HL-60 (cell line): ENCODE data around the gene ESPNL.
A peak's percentile ranks its signal among the peaks of the same experiment; 100 is the strongest.

Source experiments
- DNase-seq, 2 experiments: peaks; one replicate each; pipeline ENCODE4 v3.0.0-alpha.2; 2010 to 2020; ENCODE audit warnings: low read depth in 1 of 2, low spot score in 1 of 2
- H3K27ac ChIP-seq: fragments of 250-450 bp; sonication (Bioruptor Pico); replicated peaks from 2 replicates; pipeline ENCODE4 v1.5.1; 2020; ENCODE audit warnings: mild to moderate bottlenecking, moderate library complexity
- H3K27me3 ChIP-seq: fragments of 250-450 bp; sonication (Bioruptor Pico); 2 replicates; pipeline ENCODE4 v1.5.1; 2021; ENCODE audit warnings: mild to moderate bottlenecking, moderate library complexity; ENCODE audit not compliant: insufficient read depth, poor library complexity, severe bottlenecking
- H3K4me3 ChIP-seq: replicated peaks from 2 replicates; pipeline ENCODE4 v1.5.1; 2011; ENCODE audit warnings: mild to moderate bottlenecking, control low read depth, low read length; ENCODE audit not compliant: insufficient read depth
- CTCF ChIP-seq: IDR thresholded peaks from one replicate; pipeline ENCODE4 v1.5.1; 2011; ENCODE audit warnings: low read length, control low read depth, inconsistent platforms; ENCODE audit not compliant: insufficient read depth
- GABPA ChIP-seq: IDR thresholded peaks from 2 replicates; pipeline ENCODE4 v1.6.1; 2012; ENCODE audit warnings: low read depth
- POLR2AphosphoS5 ChIP-seq: IDR thresholded peaks from 2 replicates; pipeline ENCODE4 v1.6.1; 2012; ENCODE audit warnings: low read depth
- REST ChIP-seq: IDR thresholded peaks from 2 replicates; pipeline ENCODE4 v1.6.1; 2012; ENCODE audit warnings: low read depth; ENCODE audit not compliant: insufficient replicate concordance
- SPI1 ChIP-seq: IDR thresholded peaks from 2 replicates; pipeline ENCODE4 v1.6.1; 2012; ENCODE audit warnings: low read depth, mild to moderate bottlenecking, borderline replicate concordance

ESPNL gene

GRCh38 chr2:238138331-238139195 lies 38.4 kb downstream of the ESPNL start, which contains the start of gene KLHL30:
TSS of gene KLHL30 (plus strand) at chr2:238138668. CDS start at chr2:238140755, 2,087 bp downstream.
- Histone ChIP-seq H3K27ac (no peak within 1 kb of the TSS; the same call in 1 of the 2 replicates), H3K27me3 (no peaks in the 10 kb centered on the region), H3K4me3 (no peak within 1 kb of the TSS)
- TF ChIP-seq REST (no peak), CTCF (no peak), GABPA (no peak), POLR2AphosphoS5 (no peak), SPI1 (no peak)
- DNase-seq: no peak

- TF ChIP-seq REST: no peak
- TF ChIP-seq CTCF: peak; percentile 35
- DNase-seq: no peak
- no peak overlapping the region for H3K27ac ChIP-seq
- H3K4me3 ChIP-seq: no peak overlapping the region
- H3K27me3 ChIP-seq: no peaks in the 10 kb centered on the region
These were observed 39.3 kb downstream of the ESPNL start for GRCh38 chr2:238139196-238140039.

- no peak for DNase-seq
These were observed 39.9 kb downstream of the ESPNL start for GRCh38 chr2:238140040-238140439.

More at GRCh38 chr2:238140040-238140439, 39.9 kb downstream of the ESPNL start:
- H3K27ac ChIP-seq: no peak overlapping the region
- H3K27me3 ChIP-seq: no peaks in the 10 kb centered on the region
- no peak for TF ChIP-seq CTCF
- no peak for TF ChIP-seq SPI1
- TF ChIP-seq POLR2AphosphoS5: no peak
- TF ChIP-seq GABPA: no peak
- TF ChIP-seq REST: no peak
- H3K4me3 ChIP-seq: no peak overlapping the region
